NCI-H345 treated with DMSO at 0.1 percent for 48 hours (cell line): ENCODE measurements around the gene HOOK2.

ENCODE experiments used
- DNase-seq: peaks from one replicate; lab custom pipeline; 2025; ENCODE audit not compliant: unreplicated experiment; lab: John Stamatoyannopoulos, UW

HOOK2 gene

DNA sequence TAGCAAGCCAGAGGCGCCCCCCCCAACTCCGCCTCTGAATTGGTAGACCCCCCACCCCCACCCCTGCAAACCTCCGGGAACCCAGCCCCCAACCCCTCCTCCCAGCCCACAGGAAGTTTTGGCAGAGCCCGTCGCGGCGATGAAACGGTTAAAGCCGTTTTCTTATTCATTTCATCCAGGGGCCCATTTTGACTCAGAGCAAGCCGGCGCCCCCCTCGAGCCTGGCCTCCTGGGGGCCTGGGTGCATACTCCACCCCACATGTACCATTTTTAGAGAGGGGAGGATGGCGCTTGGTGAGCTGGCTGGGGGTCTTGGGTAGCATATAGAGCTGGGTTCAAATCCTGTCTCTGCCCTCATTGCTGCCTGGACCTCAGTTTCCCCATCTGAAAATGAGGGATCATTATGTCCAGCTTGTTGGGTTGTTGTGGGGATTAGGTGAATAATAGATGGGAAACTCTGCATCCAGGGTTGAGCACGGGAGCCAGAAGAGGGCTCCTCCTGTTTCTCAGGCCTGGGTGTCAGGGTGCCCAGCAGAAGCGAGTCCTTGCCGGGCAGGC is 8.0 kb upstream of the HOOK2 start:
- no peak for DNase-seq

GRCh38 chr19:12782424-12783290 is 7.3 kb upstream of the HOOK2 start:
- DNase-seq: no peak

DNA sequence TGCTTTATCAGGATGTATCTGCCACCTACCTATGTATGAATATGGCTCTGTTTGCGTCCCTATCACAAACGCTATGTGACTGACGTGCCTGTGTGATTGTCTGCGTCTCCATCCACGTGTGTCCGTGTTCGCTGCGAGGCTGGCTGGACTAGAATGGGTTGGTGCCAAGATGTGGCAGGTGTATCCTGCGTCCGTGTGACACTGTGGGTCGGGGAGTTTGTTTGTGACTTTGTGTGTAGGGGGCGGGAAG is 6.7 kb upstream of the HOOK2 start:
- DNase-seq: no peak

GRCh38 chr19:12779162-12779993 is 4.0 kb upstream of the HOOK2 start:
- DNase-seq: no peak

DNA sequence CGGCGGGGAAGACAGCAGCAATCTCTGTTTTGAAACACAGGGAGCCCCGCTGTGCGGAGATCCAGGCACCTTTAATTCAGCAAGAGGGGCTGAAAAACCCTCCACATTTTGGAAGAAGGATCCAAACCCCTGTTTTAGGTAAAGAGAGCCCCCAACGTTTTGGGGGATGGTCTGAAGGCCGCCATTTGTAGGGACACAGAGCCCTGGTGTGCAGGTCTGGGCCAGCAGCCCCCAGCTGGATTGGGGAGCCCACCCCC is 3.5 kb upstream of the HOOK2 start:
- no peak for DNase-seq

GRCh38 chr19:12778017-12778904 is 2.9 kb upstream of the HOOK2 start:
- no peak for DNase-seq

- DNase-seq: no peak
Observed at GRCh38 chr19:12777217-12778016, 2.1 kb upstream of the HOOK2 start.

GRCh38 chr19:12773571-12773970 is 1.8 kb downstream of the HOOK2 start:
- no peak for DNase-seq

DNA sequence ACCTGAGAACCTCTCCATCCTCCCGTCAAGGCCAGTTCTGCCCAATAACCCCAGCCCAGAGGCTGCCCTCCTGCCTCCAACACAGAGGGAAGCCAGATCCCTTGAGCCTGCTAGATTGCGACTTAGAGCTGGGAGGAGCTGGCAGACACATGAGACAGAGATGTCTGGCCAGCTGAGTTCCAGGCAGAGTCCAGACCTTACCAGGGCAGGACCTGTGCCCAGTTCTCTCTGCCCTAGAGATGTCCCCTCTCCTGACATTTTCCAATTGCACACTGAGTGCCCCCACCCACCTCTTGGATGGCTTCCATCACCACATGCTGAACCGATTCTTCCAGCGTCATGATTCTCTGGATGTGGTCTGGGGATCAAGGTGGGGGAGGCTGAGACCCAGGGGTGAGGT is 3.0 kb downstream of the HOOK2 start:
- DNase-seq: no peak

- DNase-seq: no peak
Observed at GRCh38 chr19:12770922-12771321, 4.4 kb downstream of the HOOK2 start.

DNA sequence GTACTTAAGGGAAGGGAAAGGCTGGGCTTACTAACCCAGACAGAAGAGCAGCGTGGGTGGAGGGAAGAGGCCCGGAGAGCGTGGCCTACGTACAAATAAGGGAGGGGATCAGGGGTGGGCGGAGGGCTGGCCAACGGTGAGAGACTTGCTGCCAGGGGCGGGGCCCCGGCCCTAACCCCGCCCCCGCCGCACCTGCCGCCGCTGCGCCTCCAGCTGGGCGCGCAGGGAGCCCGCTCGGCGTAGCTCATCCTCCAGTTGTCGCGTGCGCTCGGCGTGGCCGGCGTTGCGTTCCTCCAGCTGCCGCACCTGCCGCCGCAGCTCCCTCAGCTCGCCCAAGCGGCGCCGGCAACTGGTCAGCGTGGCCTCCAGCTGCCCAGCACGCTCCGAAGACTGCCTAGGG is 5.7 kb downstream of the HOOK2 start:
- no peak for DNase-seq

DNA sequence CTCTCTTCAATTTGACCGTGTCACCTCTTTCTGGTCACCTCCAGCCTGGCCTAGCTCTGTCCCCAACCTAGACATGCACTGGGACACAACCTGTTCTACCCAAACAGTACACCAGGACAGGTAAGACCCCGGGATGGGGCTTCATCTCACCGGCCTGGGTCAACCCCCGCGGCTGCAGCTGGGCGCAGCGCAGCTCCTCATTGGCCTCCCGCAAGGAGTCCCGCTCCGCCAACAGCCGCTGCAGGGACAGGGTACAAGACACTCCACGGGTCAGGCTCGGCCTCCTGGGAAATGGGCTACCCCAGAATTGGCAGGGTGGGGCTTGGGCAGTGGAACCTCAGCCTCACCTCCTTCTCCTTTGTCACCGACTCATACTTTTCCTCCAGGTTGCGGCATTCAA is 7.7 kb downstream of the HOOK2 start:
- no peak for DNase-seq

GRCh38 chr19:12767150-12767549 is 8.2 kb downstream of the HOOK2 start:
- no peak for DNase-seq

DNA sequence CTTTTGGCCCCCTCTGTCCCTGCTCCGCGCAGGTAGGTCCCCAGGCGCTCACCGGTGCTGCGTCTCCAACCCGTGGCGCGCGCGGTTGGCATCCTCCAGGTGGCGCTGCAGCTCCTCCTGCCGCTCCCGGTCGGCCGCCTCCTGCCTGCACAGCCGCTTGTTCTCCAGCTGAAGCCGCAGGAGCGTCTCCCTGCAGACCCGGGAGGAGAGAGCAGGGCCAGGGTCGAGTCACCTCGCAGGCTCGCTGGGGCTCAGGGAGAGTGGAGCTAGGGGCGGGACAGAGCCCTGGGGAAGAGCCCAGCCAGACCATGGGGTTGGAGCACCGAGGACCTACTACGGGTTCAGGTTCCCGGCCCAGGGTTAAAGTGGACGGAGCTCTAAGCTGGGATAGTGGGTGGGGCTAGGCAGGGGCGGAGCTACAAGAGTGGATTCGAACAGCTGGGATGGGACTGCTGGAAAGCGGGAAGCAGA is 9.3 kb downstream of the HOOK2 start:
- no peak for DNase-seq

- no peak for DNase-seq
Observed at GRCh38 chr19:12764698-12765097, 10.7 kb downstream of the HOOK2 start.

GRCh38 chr19:12763100-12763499 is 12.3 kb downstream of the HOOK2 start:
- DNase-seq: no peak

DNA sequence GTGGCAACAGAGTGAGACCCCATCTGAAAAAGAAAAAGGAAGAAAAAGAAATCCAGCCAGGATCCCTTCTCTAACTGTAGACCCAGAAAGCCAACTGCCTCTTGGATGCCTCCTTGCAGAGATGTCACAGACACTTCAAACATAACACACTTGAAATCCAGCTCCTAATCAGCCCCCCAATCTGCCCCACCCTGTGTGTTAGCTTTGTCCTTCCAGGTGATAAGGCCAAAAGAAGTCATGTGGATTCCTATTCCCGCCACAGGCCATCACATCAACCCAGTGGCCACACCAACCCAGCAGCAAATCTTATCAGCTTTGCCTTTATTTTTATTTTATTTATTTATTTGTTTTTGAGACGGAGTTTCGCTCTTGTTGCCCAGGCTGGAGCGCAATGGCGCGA is 15.7 kb downstream of the HOOK2 start:
- no peak for DNase-seq

DNA sequence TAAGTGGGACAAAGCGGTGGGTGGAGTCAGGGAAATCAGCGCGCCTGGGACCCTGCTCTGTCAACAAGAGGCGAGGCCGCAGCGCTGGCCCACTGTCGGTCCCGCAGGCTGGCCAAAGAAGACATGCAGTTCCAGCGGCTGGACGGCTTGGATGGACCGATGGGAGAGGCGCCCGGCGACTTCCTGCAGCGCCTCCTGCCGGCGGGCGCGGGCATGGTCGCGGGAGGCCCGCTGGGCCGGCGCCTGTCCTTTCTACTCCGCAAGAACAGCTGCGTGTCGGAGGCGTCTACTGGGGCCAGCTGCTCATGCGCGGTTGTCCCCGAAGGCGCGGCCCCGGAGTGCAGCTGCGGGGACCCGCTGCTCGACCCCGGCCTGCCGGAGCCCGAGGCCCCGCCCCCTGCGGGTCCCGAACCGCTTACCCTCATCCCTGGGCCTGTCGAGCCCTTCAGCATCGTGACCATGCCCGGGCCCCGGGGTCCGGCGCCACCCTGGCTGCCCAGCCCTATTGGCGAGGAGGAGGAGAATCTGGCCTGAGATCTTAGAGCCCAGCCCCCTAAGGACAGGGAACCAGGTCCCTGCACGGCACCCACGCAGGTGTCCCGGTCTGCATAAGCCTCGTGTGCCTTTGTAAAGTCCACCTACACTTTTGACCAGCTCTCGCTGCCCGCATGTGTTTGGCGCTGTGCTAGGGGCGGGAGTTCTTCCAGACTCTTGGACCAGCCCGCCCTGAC is 17.6 kb downstream of the HOOK2 start:
- DNase-seq: no peak

- no peak for DNase-seq
Observed at GRCh38 chr19:12756150-12756883, 19.0 kb downstream of the HOOK2 start.
